ENCODE results near the gene TSPYL4.

TSPYL4 gene

GRCh38 chr6:116215414-116215813 is 38.5 kb downstream of the TSPYL4 start:
- DNase-seq (no peak), ATAC-seq (ENCODE audit: insufficient read depth, low read depth) (no peak)
- H3K27me3 ChIP-seq (ENCODE audit: insufficient read depth, low read length, poor library complexity), result peaks cover 8% of the 10 kb centered on the region
- no peak overlapping the region for H3K9ac ChIP-seq (ENCODE audit: low read depth, low read length)
- no peak overlapping the region for H3K27ac ChIP-seq (ENCODE audit: low read length)
- H2AFZ ChIP-seq (ENCODE audit: low read depth, low read length), result no peak overlapping the region
- H3K4me3 ChIP-seq (ENCODE audit: low read depth in 1 of 2, low read length in 2 of 2), result no peak overlapping the region
- no peaks in the 10 kb centered on the region for H3K36me3 ChIP-seq (ENCODE audit: insufficient read depth, low read length)
- no peak overlapping the region for H3K4me2 ChIP-seq (ENCODE audit: insufficient read depth, low read length)
- no peak for TF ChIP-seq CTCF (IDR thresholded peaks at IDR 0.05; ENCODE audit: borderline replicate concordance, extremely low read depth, low read length, poor library complexity, severe bottlenecking)
- TF ChIP-seq EZH2 (IDR thresholded peaks at IDR 0.05; ENCODE audit: borderline replicate concordance, low read depth, low read length, severe bottlenecking), result no peak
- no peaks in the 10 kb centered on the region for H3K4me1 ChIP-seq (ENCODE audit: insufficient read depth, low read length)
- H4K20me1 ChIP-seq (ENCODE audit: insufficient read depth, low read length), result no peaks in the 10 kb centered on the region
- no peaks in the 10 kb centered on the region for H3K9me3 ChIP-seq (ENCODE audit: insufficient read depth, low read length, severe bottlenecking)
- H3K79me2 ChIP-seq (ENCODE audit: insufficient read depth, low read length), result no peaks in the 10 kb centered on the region

- ATAC-seq (ENCODE audit: insufficient read depth, low read depth) (no peak), DNase-seq (no peak)
- Histone ChIP-seq H3K9ac (ENCODE audit: low read depth, low read length) (no peak overlapping the region), H3K4me2 (ENCODE audit: insufficient read depth, low read length) (no peak overlapping the region), H3K9me3 (ENCODE audit: insufficient read depth, low read length, severe bottlenecking) (no peaks in the 10 kb centered on the region), H4K20me1 (ENCODE audit: insufficient read depth, low read length) (no peaks in the 10 kb centered on the region), H2AFZ (ENCODE audit: low read depth, low read length) (no peak overlapping the region), H3K4me1 (ENCODE audit: insufficient read depth, low read length) (no peaks in the 10 kb centered on the region), H3K27me3 (ENCODE audit: insufficient read depth, low read length, poor library complexity) (peaks cover 8% of the 10 kb centered on the region), H3K79me2 (ENCODE audit: insufficient read depth, low read length) (no peaks in the 10 kb centered on the region), H3K36me3 (ENCODE audit: insufficient read depth, low read length) (no peaks in the 10 kb centered on the region), H3K4me3 (ENCODE audit: low read depth in 1 of 2, low read length in 2 of 2) (no peak overlapping the region), H3K27ac (ENCODE audit: low read length) (no peak overlapping the region)
- no peak for TF ChIP-seq EZH2 (IDR thresholded peaks at IDR 0.05; ENCODE audit: borderline replicate concordance, low read depth, low read length, severe bottlenecking)
- TF ChIP-seq CTCF (IDR thresholded peaks at IDR 0.05; ENCODE audit: borderline replicate concordance, extremely low read depth, low read length, poor library complexity, severe bottlenecking), result no peak
Observed at GRCh38 chr6:116214681-116215080, 39.2 kb downstream of the TSPYL4 start.

- Histone ChIP-seq H3K4me1 (ENCODE audit: insufficient read depth, low read length) (no peaks in the 10 kb centered on the region), H3K9ac (ENCODE audit: low read depth, low read length) (no peak overlapping the region), H3K27ac (ENCODE audit: low read length) (no peak overlapping the region), H3K4me2 (ENCODE audit: insufficient read depth, low read length) (no peak overlapping the region), H3K4me3 (ENCODE audit: low read depth in 1 of 2, low read length in 2 of 2) (no peak overlapping the region), H4K20me1 (ENCODE audit: insufficient read depth, low read length) (no peaks in the 10 kb centered on the region), H2AFZ (ENCODE audit: low read depth, low read length) (no peak overlapping the region), H3K79me2 (ENCODE audit: insufficient read depth, low read length) (no peaks in the 10 kb centered on the region), H3K9me3 (ENCODE audit: insufficient read depth, low read length, severe bottlenecking) (no peaks in the 10 kb centered on the region), H3K36me3 (ENCODE audit: insufficient read depth, low read length) (no peaks in the 10 kb centered on the region), H3K27me3 (ENCODE audit: insufficient read depth, low read length, poor library complexity) (peaks cover 8% of the 10 kb centered on the region)
- ATAC-seq (ENCODE audit: insufficient read depth, low read depth) (no peak), DNase-seq (no peak)
- TF ChIP-seq EZH2 (IDR thresholded peaks at IDR 0.05; ENCODE audit: borderline replicate concordance, low read depth, low read length, severe bottlenecking), result no peak
- no peak for TF ChIP-seq CTCF (IDR thresholded peaks at IDR 0.05; ENCODE audit: borderline replicate concordance, extremely low read depth, low read length, poor library complexity, severe bottlenecking)
Observed at GRCh38 chr6:116210750-116211425, 43.0 kb downstream of the TSPYL4 start.

All from DND-41 (cell line).